Peyer's patch (tissue), 4 donors: Measurements from ENCODE around the gene RECK.

Experiments
- CTCF ChIP-seq, 6 experiments: fragments of 450-650 bp in 4 of 6; fragments of 200-600 bp in 2 of 6; sonication (generic) in 1 of 6; IDR thresholded peaks; one replicate each; pipeline ENCODE4 v1.5.1; 2017 to 2019; ENCODE audit warnings: antibody characterized with exemption in 6 of 6, mild to moderate bottlenecking in 3 of 6, moderate library complexity in 1 of 6
- POLR2A ChIP-seq, 2 donors: fragments of 450-650 bp; IDR thresholded peaks; one replicate each; pipeline ENCODE4 v1.5.1; 2017; ENCODE audit warnings: antibody characterized with exemption in 2 of 2, mild to moderate bottlenecking in 2 of 2, moderate library complexity in 2 of 2

GRCh38 chr9:36064448-36065037 is 27.8 kb downstream of the RECK start:
- TF ChIP-seq CTCF (IDR thresholded peaks at IDR 0.05) (no peak), POLR2A (IDR thresholded peaks at IDR 0.05) (no peak)
